ENCODE results near the gene SCAMP1.

Gene SCAMP1

DNA sequence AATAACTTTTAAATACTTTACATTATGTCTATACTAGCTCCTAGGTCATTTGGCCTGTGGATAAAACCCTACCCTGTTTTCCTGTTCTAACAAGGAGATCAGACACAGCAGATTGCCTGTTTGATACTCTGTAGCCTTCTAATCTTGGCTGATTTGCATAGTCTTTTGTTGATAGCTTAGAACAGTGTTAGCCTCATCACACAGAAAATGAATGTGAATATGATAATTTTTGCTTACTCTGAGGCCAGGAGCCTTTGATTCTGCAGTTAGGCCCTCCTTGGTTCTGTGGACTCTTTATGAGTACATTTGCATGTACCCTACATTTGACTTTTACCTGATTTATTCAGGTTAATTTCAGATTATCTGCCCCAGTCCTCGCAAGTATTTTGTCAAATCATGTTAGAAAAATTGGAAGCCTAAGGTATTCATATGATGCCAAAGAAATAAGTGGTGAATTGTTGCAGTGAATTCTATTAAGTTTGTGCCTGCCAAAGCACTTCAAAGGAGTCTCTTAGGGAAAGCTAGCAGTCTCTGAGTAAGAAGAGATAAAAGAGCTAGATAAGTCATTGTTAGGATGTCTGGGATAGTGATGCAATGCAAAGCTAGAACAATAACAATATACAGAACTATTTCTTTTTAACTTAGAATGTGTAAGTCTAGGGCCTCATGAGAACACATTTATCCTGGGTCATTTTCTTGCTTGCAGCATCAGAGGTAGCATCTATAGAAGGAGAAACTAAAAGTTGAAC is 56.4 kb downstream of the SCAMP1 start:
- no peak for TF ChIP-seq CTCF (IDR thresholded peaks at IDR 0.05)

GRCh38 chr5:78419396-78419795 is 59.0 kb downstream of the SCAMP1 start:
- no peak for TF ChIP-seq CTCF (IDR thresholded peaks at IDR 0.05)

DNA sequence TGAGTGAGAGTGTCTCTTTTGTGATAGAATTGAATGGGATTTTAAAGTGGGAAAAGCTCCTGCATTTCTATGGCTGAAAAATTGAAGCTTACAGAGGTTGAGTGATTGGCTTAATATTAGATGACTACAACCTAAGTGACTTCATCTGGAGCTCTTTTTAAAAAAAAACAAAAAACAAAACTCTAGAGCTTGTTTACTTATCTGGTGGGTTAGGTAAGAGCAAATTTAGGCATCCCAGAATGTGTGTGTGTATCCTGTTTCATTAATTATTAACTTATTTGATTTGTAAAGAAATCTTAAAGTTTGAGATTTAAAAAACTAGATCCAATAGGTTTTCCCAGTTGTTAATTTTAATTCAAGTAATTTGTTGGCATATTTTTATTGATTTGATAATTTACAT is 60.1 kb downstream of the SCAMP1 start:
- no peak for TF ChIP-seq CTCF (IDR thresholded peaks at IDR 0.05)

DNA sequence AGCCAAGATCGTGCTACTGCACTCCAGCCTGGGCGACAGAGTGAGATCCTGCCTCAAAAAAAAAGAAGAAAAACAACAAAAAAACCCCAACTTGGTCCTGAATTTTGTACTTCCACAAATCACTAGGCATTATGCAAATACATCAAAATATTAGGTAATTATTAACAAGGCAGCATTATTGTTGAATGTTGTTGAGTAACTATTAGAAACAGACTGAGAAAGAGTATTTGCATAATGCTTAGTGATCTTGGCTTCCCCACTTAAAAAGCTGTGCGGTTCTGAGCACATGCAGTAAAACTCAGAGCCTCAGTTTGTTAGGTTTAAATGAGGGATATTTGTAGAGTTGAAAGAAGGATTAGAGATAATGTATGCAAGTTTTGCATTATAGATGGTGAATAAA is 64.2 kb downstream of the SCAMP1 start:
- TF ChIP-seq CTCF (IDR thresholded peaks at IDR 0.05): no peak

GRCh38 chr5:78429332-78429980 is 69.0 kb downstream of the SCAMP1 start:
- TF ChIP-seq CTCF (IDR thresholded peaks at IDR 0.05): no peak

- no peak for TF ChIP-seq CTCF (IDR thresholded peaks at IDR 0.05)
Observed at GRCh38 chr5:78430866-78431265, 70.4 kb downstream of the SCAMP1 start.

DNA sequence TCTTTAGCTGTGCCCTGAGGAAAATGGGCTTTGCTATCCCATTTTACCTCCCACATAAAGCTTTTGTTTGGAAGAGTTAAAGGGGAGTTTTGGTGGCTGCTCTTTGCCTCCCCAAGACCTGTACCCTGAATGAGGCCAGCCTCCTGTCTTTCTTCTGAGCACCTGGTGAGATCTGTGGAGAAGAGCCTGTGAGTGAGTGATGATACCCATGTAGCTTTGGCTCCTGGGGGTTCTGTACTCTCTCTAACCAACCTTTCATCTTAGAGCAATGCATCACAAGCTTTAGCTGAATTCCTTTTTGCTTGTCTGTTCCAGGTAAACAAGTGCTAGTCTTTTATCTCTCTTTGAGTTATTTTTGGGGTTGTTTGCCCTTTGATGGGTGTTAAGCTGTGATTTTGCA is 73.6 kb downstream of the SCAMP1 start:
- no peak for TF ChIP-seq CTCF (IDR thresholded peaks at IDR 0.05)
